Measurements from ENCODE around the gene IGSF1.

- TF ChIP-seq, protein P1, sequence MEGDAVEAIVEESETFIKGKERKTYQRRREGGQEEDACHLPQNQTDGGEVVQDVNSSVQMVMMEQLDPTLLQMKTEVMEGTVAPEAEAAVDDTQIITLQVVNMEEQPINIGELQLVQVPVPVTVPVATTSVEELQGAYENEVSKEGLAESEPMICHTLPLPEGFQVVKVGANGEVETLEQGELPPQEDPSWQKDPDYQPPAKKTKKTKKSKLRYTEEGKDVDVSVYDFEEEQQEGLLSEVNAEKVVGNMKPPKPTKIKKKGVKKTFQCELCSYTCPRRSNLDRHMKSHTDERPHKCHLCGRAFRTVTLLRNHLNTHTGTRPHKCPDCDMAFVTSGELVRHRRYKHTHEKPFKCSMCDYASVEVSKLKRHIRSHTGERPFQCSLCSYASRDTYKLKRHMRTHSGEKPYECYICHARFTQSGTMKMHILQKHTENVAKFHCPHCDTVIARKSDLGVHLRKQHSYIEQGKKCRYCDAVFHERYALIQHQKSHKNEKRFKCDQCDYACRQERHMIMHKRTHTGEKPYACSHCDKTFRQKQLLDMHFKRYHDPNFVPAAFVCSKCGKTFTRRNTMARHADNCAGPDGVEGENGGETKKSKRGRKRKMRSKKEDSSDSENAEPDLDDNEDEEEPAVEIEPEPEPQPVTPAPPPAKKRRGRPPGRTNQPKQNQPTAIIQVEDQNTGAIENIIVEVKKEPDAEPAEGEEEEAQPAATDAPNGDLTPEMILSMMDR (IDR thresholded peaks at IDR 0.05): no peak
- TF ChIP-seq POLR2AphosphoS5 (IDR thresholded peaks at IDR 0.05) (no peak), POLR2A (IDR thresholded peaks at IDR 0.05) (no peak)
These were observed 9.9 kb downstream of the IGSF1 start for GRCh38 chrX:131279197-131279596.
